Measurements from ENCODE around the gene CRYAB.
A peak's percentile ranks its signal among the peaks of the same experiment; 100 is the strongest.
"Not testable (repeated sequence)": the region's sequence is repeated elsewhere in the genome, so short reads cannot be mapped to it uniquely, and the experiment has no call there.

CRYAB gene

DNA sequence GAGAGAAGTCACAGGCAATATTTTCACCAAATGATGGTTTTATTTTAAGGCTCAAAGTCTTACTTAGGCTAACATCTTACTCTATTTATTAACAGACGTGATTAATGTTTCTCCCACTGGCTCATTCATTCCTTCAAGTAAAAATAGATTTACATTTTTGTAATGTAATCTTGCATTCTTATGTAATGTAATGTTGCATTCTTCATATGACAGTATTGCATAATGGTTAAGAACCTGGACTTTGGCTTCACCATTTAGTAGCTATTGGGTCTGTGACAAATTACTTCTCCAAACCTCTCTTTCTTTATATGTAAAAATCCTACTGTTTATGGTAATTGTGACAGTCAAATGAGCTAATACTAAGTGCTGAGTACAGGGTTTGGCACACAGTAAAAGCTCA lies 22.3 kb upstream of the CRYAB start:
- no peak for DNase-seq (ENCODE audit: low spot score)

GRCh38 chr11:111933176-111933575 lies 21.6 kb upstream of the CRYAB start:
- DNase-seq (ENCODE audit: low spot score): not testable (repeated sequence)

DNA sequence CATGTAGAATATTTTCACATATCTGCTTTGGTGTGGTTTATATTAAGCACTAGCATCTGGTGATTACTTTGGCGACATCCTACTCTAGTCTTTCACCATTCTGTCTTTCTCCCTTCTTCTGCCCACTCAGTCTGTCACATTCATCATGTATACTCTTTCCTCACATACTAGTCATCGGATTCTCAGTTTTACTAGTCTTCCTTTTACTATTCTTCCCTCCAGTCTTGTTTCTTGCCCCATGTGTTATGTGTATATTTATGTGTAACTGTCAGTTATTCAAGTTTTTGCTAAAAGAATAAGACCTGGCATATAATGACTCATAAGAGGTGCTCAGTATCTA lies 21.0 kb upstream of the CRYAB start:
- no peak for DNase-seq (ENCODE audit: low spot score)

- no peak for DNase-seq (ENCODE audit: low spot score)
These were observed 18.9 kb upstream of the CRYAB start for GRCh38 chr11:111930472-111930871.

DNA sequence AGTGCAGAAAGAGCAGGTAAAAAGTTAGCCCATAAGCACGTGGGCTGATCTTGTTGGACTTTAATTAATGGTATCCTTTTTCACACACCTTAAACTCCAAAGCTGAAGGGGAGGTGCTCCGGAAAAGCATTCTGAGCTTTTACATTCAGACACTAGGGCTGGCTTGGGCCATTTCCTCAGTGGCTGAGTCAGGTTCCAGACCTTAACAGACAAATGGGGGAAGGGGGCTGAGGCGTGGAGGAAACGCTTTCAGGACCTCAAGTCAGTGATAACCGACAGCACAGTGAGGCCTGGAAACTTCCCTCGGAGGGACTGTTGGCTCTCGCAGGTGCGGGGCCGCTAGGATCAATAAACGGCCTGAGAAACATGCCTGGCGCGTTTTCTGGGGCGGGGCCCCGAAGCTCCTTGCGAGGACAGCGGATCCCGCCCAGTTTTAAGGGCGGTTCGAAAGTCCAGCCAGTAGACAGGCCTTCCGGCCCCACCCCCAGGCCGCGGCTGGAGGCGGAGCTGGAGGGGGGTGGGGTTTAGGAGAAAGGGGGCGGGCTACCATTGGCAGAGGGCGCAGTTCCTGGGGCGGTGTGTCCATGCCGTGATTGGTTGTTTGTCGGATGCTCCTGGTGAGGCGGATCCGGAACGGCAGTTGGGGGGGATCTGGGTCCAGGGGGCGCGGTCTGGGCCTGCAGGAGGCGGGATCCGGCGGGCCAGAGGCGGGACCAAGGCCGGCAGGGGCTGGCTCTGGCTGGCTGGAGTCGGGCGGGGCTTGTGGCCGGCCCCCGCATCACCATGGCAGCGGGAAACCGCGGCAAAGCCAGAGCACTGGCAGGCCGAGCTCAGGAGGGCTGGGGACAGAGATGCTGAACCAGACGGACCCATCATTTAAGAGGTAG lies 15.2 kb upstream of the CRYAB start:
- peak; percentile 93 for DNase-seq (ENCODE audit: low spot score)

- DNase-seq (ENCODE audit: low spot score): no peak
These were observed 14.4 kb upstream of the CRYAB start for GRCh38 chr11:111925953-111926352.

DNA sequence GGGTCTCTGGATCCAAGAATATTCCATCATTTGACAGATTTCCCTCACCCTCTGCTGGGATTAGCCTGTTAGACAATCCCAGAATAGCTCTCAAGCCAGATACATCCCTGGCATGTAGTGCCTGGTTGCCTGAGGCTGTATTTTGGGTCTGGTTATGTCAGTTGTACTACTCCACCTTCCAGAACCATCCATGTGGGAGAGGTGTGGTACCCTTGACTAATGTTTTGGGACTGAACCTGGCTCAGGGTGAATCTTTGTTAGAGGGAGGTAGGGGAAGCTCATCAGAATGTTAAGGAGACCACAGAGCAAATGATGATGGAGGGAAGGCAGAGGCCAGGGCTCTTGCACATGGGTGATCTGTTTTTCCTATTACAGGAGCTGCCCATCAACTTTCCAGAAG lies 12.4 kb upstream of the CRYAB start:
- DNase-seq (ENCODE audit: low spot score): no peak

- DNase-seq (ENCODE audit: low spot score): no peak
These were observed 11.8 kb upstream of the CRYAB start for GRCh38 chr11:111923351-111923788.

GRCh38 chr11:111922803-111923202 lies 11.2 kb upstream of the CRYAB start:
- DNase-seq (ENCODE audit: low spot score): no peak

DNA sequence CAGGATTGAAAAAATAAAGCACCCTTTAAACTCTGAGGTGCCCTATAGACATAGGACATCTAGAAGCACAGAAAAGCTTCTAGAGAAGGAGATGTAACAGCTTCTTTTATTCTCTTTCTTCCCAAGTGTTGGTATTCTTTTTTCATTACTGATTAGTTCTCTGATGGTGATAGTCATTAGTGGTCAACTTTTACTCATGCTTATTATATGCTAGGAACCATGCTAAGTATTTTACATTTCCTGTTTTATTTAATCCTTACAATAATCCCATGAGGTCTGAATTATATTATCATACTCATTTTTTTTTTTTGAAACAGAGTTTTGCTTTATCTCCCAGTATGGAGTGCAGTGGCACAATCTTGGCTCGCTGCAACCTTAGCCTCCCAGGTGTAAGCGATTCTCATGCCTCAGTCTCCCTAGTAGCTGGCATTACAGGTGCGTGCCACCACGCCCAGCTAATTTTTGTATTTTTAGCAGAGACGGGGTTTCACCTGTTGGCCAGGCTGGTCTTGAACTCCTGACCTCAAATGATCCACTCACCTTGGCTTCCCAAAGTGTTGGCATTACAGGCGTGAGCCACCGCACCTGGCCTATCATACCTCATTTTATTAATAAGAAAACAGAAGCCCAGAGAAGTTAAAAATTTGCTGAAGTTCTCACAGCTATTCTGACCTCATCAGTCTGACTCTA lies 10.1 kb upstream of the CRYAB start:
- no peak for DNase-seq (ENCODE audit: low spot score)

DNA sequence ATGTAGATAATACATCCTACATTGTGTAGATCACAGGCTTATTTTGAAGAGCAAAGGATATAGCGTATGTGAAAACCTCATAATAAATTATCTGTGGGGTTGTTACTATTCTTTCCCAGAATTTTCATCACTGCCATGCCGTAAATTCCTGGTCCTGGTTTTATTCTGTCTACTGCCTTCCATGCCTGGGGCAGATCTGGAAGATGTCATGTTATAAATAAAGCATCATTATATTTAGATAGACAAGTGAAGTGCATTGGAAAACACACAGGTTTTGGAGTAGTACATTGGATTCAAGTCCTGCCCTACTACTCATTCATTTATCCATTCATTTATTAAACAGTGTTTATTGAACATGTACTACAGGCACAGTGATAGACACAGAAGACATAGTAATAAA lies 9.3 kb upstream of the CRYAB start:
- DNase-seq (ENCODE audit: low spot score): no peak

- no peak for DNase-seq (ENCODE audit: low spot score)
These were observed 7.1 kb upstream of the CRYAB start, which contains the start of gene C11orf52 for GRCh38 chr11:111918390-111919256. Gene C11orf52, plus strand, starts transcription at chr11:111918913. Its CDS starts 60 bp downstream, at chr11:111918973.

DNA sequence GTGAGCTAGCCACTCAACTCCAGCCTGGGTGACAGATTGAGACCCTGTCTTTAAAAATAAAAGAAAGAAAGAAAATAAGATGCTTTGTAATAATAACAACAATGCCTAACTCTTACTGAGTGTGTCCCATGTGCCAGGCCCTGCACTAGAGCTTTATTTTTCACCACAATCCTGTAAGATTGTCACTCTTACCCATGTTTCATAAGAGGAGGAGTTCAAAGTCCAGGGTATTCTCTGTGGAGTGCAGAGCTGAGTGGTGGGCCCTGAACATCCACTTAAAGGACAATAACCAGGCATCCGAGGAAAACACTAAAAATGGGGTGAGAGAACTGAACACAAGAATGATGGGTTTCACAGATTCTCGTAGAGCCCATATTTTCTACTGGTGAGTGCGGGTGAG lies 6.2 kb upstream of the CRYAB start:
- DNase-seq (ENCODE audit: low spot score): no peak

- DNase-seq (ENCODE audit: low spot score): no peak
These were observed 5.7 kb upstream of the CRYAB start for GRCh38 chr11:111917312-111917711.

- DNase-seq (ENCODE audit: low spot score): no peak
These were observed 5.2 kb upstream of the CRYAB start for GRCh38 chr11:111916768-111917167.

GRCh38 chr11:111913997-111914396 lies 2.4 kb upstream of the CRYAB start:
- peak; percentile 84 for DNase-seq (ENCODE audit: low spot score)

- no peak for DNase-seq (ENCODE audit: low spot score)
These were observed 1.7 kb upstream of the CRYAB start for GRCh38 chr11:111913031-111913861.

DNA sequence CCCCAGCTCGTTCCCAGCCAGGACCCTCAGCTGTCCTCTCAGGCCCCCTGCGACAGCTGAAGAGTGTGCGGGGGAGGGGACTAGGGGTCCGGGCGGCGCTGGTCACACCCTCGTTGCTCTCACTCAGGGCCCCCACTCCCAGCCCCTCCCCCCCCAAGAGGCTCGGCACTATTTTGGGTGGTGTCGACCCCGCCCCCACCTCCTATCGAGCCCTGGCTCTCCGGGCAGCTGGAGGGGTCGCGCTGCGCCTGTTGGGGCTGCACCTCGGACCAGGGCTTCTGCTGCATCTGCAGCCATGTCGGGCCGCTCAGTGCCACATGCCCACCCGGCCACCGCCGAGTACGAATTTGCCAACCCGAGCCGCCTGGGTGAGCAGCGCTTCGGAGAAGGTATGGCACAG lies 965 bp upstream of the CRYAB start, which contains the start of gene HSPB2:
HSPB2 (plus strand) TSS at position 200 of the 400 bp plus-strand sequence; CDS start at position 296, 96 bp downstream.
- DNase-seq (ENCODE audit: low spot score): no peak

- no peak for DNase-seq (ENCODE audit: low spot score)
These were observed 651 bp downstream of the CRYAB start for GRCh38 chr11:111910676-111911562.

DNA sequence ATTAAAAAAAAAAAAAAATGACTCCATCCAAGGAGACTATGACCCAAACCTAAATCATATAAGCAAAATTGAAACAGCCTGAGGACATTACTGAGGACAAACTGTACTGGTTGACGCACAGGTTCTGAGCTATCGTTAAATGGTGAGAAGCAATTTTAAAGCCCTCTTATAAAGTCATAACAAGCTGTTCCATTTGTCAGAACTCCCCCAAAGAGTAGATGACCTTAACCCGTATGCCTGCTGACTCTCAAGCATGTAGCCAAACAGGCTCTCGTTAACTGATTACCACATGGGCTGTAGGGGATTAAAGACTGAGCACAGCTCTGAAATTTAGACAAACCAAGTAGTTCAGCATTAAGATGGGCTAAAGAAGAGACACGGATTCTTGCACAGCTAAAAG lies 2.2 kb downstream of the CRYAB start:
- DNase-seq (ENCODE audit: low spot score): no peak
